Stimulated activated CD4-positive, alpha-beta T cell treated with anti-CD3 and anti-CD28 coated beads, Interleukin-4, amount 100 ng/mL, for 4 hours (primary cell): ENCODE measurements around the gene HLCS.
A peak's percentile ranks its signal among the peaks of the same experiment; 100 is the strongest.
"Not testable (repeated sequence)": the region's sequence is repeated elsewhere in the genome, so short reads cannot be mapped to it uniquely, and the experiment has no call there.

Source experiments
- DNase-seq, 2 experiments: peaks; one replicate each; pipeline ENCODE4 v3.0.0-alpha.2; 2020

Gene HLCS

DNA sequence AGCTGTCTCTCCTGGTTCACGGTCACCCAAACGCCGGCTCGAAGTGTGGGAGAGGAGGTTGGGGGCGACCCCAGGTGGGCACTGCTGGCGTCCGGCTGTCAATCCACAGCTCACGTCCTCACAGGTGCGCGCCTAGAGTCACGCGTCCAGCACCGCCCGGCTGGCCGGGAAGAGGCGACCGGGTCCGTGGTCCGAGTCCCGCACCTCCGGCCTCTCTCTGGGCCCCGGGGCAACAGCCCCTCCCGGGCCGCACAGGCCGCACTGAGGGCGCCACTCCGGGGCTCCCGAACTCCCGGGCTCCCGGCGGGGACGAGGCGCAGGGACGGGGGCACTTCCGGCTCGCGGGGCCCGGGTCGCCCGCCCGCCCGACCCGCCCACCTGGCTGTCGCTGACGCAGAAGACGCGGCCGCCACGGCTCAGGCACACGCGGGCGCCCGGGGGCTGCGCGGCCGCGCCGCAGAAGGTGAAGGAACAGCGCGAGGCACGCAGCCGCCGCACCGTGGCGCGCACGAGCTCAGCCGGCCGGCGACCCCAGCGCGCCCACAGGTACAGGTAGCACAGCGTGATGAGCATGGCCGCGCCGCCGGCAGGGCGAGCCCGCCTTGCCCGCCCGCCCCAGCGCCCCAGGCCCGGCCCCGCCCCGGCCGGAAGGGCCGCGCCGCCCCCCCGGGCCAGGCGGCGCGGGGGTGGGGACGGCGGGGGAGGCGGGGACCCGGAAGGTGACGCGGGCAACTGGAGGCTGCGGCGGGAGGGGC lies at the start of gene HLCS:
Gene HLCS, minus strand, starts transcription at position 604 of the 755 bp plus-strand sequence. Its CDS starts 31 bp downstream, at position 573.
- peak; percentile 72 to 79 for DNase-seq

DNA sequence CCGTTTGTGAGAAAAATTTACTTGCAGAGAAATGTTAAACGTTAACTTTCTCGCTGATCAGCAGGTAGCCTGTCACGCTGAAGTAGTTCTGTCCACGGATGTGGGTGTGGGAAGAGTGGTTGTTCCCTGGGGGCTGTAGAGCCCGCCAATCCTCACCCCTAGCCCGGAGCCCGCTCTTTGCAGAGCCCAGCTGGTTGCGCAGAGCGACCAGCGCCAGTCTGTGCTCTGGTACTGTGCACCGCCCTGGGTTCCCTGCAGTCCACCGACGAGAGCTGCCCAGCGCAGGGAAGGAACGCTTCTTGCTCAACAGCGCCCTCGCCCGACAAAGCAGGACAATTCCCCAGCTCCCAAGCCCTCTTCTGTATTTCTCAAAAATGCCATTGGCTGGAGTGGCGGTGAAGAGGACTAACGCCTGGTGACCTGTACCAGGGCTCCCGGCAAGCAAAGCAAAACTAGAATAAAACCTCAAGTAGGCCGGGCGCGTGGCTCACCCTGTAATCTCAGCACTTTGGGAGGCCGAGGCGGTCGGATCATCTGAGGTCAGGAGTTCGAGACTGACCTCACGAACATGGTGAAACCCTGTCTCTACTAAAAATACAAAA lies 43.4 kb upstream of the HLCS start:
- DNase-seq = peak; percentile 63 to 73

DNA sequence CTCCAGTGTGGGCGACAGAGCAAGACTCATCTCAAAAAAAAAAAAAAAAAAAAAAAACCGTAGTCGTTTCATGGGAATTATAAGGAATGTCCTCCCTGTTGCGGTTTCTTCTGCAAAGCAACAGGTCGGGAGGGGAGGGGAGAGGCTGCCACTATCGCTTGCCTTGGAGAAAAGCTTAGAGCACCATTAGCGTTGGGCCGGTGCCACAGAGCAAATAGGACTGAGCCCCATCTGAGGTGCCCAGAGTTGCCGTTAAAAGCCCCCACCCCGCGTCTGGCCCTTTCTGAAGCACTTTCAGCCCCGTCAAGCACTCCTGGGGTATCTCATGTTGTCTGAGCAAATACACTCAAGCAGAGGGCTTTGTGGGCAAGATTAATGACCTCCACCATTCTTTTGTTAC lies 42.3 kb upstream of the HLCS start:
- DNase-seq = no peak

DNA sequence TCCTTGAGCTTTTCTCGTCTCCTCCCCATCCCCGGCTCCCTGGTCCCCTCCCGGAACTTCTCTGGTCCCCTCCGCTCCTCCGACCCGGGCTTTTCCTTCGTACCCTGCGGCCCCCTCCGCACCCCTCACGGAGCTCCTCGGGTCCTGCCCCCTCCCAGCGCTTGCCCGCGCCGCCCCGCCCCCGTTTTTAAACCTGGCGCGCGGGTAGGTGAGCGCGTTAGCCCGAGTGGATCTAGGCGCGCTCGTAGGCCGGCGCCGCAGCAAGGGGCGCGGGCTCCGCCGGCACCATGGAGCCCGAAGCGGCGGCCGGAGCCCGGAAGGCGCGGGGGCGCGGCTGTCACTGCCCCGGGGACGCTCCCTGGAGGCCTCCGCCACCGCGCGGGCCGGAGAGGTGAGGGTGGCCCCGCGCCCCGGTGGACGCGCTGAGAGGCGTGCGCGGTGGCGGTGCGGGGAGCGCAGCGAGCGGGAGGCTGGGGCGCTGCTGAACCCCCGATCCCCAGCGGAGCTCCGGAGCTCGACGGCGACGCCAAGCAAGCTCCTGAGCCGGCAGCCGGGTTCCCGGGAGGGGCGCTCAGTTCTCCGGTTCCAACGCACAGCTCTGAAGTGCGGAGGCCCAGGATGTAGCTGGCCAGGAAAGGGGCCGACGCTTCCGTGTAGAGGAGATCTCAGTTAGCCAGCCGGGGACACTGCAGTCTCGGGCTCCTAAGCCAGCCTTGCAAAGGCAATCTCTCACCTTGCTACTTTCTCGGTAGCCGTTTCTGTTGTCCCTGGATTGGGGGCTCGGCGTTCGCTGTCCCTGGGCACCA lies 40.2 kb upstream of the HLCS start, which contains the start of gene RIPPLY3:
Gene RIPPLY3, plus strand, starts transcription at position 217 of the 806 bp plus-strand sequence. Its CDS starts 71 bp downstream, at position 288.
- DNase-seq = peak in 1 of 2 experiments; percentile 9

DNA sequence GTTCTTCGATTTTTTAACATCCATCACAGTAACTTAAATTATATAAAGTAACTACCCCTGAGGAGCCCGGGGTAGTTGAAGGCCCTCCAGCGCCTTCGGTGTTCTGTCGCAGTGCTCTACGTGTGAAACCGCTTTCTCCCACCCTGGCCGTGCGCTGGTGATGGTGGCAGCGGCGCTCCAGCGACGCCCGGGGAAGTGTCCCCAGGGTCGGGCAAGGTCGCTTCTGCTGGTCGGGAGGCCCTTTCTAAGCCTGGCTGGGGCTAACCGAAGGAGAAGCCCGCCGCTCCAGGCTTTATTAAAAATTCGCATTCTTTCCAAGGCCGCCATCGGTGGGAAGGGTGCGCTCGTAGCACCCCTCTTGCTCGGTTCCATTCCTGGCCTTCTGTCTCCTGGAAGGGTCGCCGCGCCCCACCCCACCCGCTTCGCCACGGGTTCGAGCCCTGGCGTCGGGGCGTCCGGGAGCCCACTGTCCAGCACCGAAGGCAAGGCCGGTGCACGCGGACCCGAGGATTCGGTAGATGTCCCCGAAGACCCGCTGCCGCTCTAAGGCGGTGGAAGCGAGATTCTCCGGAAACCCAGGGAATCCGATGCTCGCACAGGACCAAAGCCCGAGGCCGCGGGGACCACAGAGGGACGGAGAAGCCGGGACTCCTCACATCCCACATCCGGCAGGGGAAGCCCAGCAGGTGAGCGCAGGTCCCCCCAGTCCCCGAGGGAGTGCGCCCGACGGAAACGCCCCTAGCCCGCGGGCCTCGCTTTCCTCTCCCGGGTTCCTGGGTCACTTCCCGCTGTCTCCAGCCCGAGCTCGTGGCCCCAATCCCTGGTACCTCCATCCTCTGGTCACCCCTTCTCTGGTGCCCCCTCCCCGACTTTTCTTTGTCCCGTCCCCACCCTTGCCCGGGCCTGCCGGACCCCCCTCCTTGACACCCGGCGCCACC lies 39.3 kb upstream of the HLCS start:
- DNase-seq = no peak

DNA sequence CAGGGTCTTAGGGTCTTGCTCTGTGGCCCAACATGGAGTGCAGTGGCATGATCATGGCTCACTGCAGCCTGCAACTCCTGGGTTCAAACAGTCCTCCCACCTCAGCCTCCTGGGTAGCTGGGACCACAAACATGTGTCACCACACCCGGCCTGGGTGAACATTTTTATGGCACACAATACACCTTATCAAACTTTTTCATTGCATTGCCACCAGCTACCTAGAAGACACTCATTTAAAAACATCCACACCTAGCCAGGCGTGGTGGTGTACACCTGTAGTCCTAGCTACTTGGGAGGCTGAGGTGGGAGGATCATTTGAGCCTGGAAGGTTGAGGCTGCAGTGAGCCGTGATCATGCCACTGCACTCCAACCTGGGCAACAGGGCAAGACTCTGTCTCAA lies 37.4 kb upstream of the HLCS start:
- not testable (repeated sequence) for DNase-seq

DNA sequence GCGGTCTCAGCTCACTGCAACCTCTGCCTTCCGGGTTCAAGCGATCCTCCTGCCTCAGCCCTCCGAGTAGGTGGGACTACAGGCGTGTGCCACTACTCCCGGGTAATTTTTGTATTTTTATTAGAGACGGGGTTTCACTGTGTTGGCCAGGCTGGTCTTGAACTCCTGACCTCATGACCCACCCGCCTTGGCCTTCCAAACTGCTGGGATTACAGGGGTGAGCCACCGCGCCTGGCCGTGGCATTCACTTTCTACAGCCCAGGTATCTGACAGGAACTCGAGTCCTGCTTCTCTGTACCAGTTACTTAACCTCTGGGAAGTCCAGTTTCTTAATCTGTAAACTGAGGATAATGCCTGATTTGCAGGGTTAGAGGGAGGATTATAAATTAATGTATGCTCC lies 36.4 kb upstream of the HLCS start:
- not testable (repeated sequence) for DNase-seq

DNA sequence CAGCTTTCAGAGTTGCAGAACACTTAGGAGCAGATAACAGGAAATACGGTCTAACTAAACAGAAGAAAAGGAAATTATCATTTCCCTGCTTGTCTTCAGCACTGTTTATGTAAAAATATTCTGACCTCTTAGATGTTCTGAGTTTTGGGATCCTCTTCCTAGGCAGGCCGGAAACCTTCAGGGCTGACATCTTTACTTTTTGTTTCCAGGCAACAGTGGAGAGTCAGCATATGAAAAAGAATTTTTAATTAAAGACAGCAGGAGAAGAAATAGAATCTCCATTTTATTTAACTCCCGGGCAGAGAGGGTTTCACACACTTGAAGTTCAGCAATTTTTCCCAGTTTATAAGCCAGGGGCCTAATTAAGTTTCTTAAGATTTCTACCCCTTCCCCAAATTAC lies 35.0 kb upstream of the HLCS start:
- DNase-seq = no peak

DNA sequence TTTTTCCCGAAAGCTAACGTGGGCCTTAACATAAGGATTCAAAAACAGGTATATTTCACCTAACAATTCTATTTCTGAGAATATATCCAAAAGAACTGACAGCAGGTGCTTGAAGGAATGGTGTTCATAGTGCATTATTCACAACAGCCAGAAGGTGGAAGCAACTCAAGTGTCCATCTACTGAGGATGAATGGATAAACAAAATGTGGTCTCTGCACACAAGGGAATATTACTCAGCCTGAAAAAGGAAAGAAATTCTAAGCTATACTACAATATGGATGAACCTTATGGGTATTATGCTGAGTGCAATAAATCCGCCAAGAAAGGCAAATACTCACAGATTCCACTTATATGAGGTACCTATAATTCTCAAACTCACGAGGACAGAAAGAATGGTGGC lies 33.9 kb upstream of the HLCS start:
- no peak for DNase-seq

DNA sequence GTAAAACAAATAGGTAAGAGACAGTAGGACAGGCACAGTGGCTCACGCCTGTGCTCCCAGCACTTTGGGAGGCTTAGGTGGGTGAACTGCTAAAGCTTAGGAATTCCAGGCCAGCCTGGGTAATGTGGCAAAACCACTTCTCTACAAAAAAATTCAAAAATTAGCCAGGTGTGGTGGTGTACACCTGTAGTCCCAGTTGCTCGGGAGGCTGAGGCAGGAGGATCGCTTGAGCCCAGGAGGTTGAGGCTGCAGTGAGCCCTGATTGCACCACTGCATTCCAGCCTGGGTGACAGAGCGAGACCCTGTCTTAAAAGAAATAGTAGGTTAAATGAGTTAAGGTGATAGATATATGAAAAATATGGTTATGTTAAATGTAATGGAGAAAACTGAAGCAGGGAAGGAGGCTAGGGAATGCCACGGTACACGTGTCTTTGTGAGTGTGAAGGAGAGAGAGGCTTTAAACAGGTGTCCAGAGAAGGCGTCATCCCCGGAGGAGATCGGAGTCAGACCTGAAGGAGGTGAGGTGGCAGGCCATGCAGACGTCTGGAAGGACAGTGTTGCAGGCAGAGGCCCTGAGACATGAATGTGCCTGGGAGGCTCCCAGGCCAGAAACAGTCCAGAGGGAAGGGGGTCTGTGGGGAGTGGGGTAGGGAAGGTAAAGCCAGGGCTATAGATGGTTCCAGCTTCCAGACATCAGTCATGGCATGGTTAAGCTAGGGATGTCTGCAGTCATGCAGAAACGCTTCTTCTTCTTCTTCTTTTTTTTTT lies 32.8 kb upstream of the HLCS start:
- DNase-seq = no peak

DNA sequence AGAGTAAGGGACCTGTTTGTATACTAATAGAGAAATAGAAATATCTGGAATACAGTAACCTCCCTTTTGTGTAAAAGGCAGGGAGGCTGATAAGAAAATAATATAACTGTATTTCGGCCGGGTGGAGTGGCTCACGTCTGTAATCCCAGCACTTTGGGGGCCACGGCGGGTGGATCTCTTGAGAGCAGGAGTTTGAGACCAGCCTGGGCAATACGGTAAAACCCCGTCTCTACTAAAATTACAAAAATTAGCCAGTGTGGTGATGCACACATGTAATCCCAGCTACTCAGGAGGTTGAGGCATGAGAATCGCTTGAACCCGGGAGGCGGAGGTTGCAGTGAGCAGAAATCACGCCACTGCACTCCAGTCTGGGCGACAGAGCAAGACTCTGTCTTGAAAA lies 28.8 kb upstream of the HLCS start:
- DNase-seq = not testable (repeated sequence)

DNA sequence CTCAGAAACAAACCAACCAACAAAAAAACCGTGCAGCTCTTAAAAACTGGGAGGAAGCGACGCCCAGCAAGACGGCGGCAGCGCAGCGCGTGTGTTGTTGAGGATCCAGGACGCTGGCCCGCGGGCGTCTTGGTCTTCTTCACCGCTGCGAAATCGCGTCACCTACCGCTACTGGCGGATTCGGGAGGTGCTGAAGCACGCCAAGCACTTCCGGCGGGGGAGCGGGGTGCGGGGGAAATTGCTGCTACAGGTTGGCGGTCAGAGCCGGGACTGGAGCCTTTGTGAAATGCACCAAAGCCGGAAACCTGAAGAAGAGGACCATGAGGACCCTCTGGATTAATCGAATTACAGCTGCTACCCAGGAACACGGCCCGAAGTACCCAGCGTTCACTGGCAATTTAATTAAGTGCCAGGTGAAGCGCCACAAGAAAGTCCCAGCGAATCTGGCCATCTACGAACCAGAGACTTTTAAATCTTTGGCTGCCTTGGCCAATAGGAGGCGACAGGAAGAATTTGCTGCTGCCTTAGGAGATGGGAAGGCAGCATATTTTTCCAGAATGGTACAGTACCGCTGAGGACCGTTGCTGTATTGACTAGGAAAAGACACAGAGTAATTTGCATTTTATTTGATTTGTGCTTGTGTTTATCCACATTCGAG lies 28.2 kb upstream of the HLCS start:
- peak; percentile 20 to 23 for DNase-seq

DNA sequence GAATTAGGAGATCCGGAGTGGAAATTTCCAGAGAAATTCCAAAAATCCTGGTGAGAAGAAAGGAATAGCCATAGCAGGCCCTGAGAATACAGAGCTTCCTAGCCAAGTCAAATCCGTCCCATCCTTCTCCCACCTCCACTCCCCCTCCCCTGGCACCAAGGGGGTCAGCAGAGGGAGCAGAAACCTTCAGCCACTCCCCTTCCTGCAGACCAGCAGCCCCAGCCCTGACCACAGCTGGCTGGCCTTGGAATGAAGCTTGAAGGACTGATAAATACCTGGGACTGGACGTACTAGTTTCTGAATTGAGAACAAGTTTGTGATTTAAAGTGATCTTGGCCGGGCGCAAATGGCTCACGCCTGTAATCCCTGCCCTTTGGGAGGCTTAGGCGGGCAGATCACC lies 26.2 kb upstream of the HLCS start:
- no peak for DNase-seq

DNA sequence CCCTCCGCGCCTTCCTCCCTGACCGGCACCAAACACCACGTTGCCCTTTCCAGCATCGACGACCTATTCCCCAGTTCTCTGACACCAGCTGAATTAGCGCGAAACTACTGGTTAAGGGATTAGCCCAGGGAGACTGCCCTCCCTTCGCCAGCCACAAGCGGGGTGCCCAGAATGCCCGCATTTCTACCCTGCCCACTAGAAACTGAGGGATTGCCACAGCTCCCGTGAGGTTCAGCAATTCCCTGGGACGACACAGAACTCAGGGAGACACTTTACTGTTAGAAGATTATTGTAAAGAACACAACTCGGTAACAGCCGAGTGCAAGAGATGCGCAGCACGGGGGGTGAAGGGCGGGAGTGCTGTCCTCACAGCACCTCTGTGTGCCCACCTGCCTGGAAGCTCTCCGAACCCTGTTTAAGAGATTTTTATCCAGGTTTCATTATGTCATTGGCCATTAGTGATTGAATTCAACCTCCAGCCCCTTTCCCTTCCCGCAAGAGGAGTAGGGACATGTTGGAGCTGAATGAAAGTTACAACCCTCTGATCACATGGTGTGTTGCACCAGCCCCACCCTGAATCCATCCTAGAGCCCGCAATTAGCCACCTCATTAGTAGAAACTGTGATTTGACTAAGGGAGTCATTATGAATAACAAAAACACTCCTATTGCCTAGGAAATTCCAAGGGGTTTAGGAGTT lies 24.2 kb upstream of the HLCS start:
- DNase-seq = no peak

DNA sequence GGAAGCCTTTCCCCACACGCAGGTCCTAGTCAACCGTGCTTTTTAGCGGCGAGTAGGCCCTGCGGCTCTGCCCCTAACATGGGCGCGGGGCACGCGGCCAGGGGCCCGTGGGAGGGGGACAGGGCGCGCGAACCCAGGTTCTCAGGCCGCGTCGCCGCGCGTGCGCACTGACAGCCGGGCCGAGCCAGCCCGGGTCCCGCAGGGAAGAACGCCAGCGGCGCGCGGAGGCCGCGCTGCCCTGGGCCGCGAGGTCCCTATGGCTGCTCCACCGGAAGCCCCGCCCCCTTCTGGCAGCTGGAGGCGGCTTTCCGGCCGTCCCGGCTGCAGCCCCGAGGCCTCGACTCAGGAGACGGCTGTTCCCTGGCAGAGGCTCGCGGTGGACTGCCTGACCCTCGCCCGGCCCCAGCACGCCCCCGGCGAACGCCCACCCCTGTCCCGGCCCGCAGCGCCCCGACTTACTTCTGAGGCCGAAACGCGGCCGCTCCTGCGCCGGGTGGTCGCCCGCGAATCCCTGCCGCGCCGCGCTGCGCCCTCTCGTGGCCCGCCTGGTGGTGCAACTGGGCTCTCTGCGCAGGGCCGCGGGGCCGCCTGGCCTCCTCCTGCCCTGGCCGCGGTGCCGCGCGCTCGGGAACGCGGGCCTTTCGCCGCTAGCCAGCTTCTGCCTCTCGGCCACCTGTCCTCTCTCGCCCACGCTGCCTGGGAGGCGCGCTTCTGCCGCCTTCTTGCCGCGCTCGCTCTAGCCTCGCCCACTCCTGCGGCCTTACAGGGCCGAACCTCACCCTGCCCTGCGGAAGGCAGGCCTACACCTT lies 23.4 kb upstream of the HLCS start:
- DNase-seq = peak; percentile 77 to 89

DNA sequence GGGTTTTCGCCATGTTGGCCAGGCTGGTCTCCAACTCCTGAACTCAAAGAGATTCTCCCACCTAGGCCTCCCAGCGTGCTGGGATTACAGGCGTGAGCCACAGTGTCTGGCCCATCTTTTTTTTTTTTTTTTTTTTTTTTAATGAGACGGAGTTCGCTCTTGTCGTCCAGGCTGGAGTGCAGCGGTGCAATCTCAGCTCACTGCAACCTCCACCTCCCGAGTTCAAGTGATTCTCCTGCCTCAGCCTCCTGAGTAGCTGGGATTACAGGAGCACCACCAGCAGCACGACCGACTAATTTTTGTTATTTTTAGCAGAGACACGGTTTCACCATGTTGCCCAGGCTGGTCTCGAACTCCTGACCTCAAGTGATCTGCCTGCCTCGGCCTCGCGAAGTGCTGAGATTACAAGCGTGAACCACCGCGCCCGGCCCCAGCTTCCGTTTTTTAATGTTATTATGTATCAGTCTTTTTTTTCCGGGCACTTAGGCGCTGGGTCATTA lies 22.8 kb upstream of the HLCS start:
- not testable (repeated sequence) for DNase-seq

DNA sequence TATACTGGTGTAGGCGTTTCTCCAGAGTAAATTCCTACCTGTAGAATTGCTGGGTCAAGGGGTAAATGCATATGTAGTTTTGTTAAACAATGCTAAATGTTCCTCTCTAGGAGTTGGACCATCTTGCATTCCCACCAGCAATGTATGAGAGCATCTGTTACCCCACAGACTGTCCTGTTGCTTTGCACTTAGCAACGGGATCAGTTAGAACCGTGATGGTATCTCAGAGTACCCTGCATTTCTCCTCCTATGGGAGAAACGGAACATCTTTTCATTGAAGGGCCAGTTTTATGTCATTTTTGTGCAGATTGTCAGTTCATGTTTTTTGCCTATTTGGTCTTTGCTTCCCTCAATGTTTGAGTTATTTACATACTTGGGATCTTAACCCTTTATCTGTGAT lies 22.1 kb upstream of the HLCS start:
- no peak for DNase-seq

DNA sequence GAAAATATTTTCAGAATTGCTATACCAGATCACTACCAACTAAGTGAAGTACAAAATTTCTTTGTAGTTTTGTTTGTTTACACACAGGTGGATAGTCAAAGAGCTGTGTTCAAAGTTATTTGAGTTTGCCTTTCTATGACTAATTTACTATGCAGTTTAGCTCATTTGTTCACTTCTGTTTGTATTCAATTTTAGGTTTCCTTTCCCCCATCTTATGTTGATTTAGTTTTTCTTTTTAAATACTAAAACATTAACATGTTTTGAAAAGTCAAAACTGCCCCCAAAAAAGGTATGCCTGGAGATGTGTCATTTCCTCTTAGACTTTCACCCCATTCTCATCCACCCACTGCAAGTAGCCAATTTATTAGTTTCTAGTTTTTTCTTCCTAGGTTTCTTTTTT lies 21.4 kb upstream of the HLCS start:
- no peak for DNase-seq
